HG03196 (cell line): ENCODE measurements around the gene KLB.
A peak's percentile ranks its signal among the peaks of the same experiment; 100 is the strongest.
"Not testable (repeated sequence)": the region's sequence is repeated elsewhere in the genome, so short reads cannot be mapped to it uniquely, and the experiment has no call there.

Source experiments
- ATAC-seq: cut with Tn5 transposase; IDR thresholded peaks from one replicate; pipeline ENCODE4 v1.9.1; 2021; ENCODE audit not compliant: unreplicated experiment

KLB gene

DNA sequence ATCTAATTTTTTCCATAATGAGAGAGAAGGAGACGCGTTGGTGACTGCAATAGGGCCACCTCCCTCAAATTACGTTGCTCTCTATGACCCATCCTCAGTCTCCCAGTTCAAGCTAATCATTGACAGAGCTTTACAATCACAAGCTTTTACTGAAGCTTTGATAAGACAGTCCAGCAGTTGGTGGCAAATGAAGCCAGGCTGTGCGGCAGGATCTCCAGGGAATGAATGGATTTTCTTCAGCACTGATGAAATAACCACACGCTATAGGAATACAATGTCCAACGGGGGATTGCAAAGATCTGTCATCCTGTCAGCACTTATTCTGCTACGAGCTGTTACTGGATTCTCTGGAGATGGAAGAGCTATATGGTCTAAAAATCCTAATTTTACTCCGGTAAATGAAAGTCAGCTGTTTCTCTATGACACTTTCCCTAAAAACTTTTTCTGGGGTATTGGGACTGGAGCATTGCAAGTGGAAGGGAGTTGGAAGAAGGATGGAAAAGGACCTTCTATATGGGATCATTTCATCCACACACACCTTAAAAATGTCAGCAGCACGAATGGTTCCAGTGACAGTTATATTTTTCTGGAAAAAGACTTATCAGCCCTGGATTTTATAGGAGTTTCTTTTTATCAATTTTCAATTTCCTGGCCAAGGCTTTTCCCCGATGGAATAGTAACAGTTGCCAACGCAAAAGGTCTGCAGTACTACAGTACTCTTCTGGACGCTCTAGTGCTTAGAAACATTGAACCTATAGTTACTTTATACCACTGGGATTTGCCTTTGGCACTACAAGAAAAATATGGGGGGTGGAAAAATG lies at the start of gene KLB:
Gene KLB (plus strand): TSS at position 168 of the 821 bp plus-strand sequence. CDS start 20 bp downstream, at position 188.
- no peak for ATAC-seq

DNA sequence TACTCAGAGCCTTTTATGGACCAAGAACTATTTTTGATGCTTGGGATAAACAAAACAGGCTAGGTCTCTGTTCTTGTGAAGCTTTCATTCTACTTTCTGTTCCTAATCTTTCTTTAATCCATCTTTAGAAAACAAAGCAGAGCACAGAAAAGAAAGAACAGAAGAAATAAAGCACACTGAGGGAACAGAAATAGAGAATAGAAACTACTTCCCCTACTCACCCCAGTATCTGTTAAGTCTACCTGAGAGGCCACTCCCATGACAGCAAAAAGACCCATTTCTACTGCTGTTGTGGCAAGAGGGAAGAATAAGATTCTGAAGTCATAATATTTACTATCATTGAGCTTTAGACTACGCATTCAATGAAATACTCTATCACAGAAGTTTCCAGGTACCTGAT lies 49.7 kb upstream of the KLB start:
- peak; percentile 31 for ATAC-seq

DNA sequence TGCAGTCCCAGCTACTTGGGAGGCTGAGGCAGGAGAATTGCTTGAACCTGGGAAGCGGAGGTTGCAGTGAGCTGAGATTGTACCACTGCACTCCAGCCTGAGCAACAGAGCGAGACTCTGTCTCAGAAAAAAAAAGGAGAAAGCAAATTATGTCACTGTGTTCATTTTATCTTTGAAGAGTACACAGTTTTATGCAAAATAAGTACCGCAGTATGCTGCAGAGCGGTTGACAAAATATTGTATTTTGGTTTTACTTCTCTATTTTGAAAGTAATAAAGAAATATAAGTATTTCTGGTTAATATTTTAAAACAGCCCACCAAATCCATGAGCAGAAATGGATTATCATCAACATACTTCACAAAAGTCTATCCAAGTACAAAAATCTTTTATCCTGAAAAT lies 46.1 kb upstream of the KLB start:
- not testable (repeated sequence) for ATAC-seq

DNA sequence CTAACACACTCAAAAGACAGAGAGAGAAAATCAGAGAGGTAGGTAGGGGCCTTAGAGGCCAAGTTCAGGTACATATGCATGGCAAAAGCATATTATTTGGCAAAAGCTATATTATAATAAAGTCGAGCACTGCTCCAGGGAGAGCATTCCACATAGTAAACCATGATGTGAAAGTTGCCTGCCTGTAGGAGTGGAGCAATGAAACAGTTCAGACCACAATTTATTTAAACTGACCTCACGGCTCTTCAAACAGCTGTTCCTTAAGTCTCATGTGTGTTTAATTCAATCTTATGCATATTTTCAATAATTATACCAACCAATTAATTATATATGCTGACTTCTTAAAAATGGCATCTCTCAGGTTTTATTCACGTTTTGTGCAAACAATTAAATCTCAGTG lies 43.9 kb upstream of the KLB start:
- ATAC-seq = no peak

GRCh38 chr4:39363773-39364393 lies 42.8 kb upstream of the KLB start:
- no peak for ATAC-seq

- no peak for ATAC-seq
Measured at GRCh38 chr4:39365360-39365759, 41.4 kb upstream of the KLB start.

GRCh38 chr4:39365830-39366771 lies 40.6 kb upstream of the KLB start, which contains the start of gene RFC1:
Gene RFC1 (minus strand): TSS chr4:39366362. CDS start chr4:39366241, 121 bp downstream.
- ATAC-seq = peak; percentile 67

DNA sequence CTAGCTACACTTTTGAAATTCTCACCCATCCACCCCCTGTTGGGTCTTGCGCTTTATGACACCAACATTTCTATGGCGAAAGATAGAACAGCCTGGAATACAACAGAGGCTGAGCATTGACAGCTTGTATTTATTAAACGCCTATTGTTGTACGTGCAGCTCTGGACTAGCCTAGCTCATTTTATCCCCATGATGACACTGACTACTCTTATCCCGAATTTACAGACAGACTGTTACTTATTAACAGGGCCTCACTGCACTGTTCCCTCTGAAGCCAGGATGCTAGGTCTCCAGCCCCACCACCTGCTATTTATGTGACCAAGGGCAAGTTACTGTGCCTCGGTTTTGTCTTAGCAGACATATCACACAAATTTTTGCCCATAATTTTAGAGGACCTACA lies 39.6 kb upstream of the KLB start:
- no peak for ATAC-seq

DNA sequence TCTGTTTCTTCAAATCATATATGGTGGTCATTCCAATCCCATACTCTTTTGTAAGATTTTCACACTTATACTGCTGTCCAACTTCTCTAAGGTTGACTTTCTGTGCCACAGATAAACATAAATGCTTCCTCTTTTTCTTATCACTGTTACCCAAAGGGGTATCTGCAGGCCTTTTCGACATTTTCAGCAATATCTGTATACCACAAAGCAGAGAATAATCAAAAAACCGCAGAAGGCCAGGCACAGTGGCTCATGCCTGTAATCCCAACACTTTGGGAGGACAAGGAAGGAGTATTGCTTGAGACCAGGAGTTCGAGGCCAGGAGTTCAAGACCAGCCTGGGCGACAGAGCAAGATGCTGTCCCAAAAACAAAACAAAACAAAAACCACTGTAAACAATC lies 37.4 kb upstream of the KLB start:
- no peak for ATAC-seq

GRCh38 chr4:39371209-39371608 lies 35.5 kb upstream of the KLB start:
- not testable (repeated sequence) for ATAC-seq

- ATAC-seq = no peak
Measured at GRCh38 chr4:39375478-39375877, 31.3 kb upstream of the KLB start.

DNA sequence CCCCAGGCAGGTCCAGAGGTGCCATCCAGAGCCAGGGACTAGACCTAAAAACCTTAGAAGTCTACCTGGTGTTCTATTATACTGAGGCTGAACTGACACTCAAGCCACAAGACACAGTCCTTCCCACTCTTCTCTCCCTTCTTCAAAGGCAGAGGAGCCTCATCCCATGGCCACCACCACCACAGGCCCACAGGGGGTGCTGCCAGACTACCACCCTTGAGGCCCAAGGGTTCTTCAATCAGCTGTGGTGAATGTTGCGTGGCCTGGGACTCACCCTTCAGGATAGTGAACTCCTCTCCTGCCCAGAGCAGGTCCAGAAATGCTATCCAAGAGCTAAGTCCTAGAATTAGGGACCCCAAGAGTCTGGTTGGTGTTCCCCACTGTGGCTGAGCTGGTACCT lies 23.0 kb upstream of the KLB start:
- no peak for ATAC-seq

DNA sequence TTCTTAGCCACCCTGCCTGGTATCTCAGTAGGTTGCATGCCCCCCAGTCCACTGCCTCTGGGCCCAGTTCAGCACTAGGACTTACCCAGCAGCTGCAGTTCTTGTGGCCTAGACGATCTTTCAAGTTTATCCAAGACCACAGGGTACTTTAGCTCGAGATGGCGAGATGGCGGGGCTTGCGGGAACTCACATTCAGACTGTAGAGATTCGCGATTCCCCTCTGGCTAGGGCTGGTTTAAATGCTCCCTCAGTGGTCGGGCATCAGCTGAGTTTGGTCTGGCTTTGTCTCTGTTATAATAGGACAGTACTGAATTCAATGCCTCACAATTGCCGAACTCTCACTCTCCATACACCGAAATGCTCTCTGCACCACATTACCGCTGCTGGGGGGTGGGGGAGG lies 22.2 kb upstream of the KLB start:
- no peak for ATAC-seq

GRCh38 chr4:39390603-39391002 lies 16.1 kb upstream of the KLB start:
- ATAC-seq = no peak

GRCh38 chr4:39394706-39395105 lies 12.0 kb upstream of the KLB start:
- no peak for ATAC-seq

DNA sequence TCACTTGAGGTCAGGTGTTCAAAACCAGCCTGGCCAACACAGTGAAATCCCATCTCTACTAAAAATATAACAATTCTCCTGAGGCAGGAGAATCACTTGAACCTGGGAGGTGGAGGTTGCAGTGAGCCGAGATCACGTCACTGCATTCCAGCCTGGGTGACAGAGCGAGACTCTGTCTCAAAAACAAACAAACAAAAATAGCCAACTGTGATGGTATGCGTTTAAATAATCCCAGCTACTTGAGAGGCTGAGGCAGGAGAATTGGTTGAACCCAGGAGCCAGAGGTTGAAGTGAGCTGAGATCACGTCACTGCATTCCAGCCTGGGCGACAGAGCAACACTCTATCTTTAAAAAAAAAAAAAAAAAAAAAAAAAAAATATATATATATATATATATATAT lies 5.1 kb upstream of the KLB start:
- ATAC-seq = not testable (repeated sequence)

DNA sequence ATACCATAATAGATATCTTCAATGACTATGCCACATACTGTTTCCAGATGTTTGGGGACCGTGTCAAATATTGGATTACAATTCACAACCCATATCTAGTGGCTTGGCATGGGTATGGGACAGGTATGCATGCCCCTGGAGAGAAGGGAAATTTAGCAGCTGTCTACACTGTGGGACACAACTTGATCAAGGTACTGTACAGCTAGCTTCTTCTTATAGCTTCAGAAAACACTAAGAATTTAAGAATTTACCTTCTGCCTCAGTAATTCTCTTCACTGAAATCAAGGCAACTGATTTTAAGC lies 805 bp downstream of the KLB start:
- ATAC-seq = no peak

- ATAC-seq = no peak
Measured at GRCh38 chr4:39410415-39410814, 3.7 kb downstream of the KLB start.

GRCh38 chr4:39411561-39411960 lies 4.8 kb downstream of the KLB start:
- ATAC-seq = not testable (repeated sequence)

- no peak for ATAC-seq
Measured at GRCh38 chr4:39415678-39416283, 9.1 kb downstream of the KLB start.

DNA sequence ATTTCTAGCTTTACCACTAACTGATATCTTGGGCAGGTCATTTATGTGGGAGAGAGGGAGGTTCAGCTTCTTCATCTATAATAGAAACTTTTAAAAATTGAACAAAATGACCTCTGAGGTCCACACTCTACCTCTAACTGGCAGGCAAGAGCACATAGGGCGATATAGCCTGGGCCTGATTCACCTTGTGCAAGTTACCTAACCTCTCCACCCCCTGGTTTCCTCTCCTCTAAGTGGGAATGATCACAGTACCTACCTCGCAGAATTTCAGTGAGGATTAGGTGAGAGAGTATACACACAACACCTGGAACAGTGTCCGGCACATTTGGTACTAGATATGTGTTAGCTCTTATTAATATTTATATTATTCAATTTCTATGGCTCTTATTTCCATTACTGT lies 15.5 kb downstream of the KLB start:
- ATAC-seq = no peak
